ENCODE data around the gene EIF2A. TPM values are rescaled to one million over a fixed set of nuclear protein-coding genes. Genes with fewer than 3 reads are reported as not detected.
"Not testable (repeated sequence)": the region's sequence is repeated elsewhere in the genome, so short reads cannot be mapped to it uniquely, and the experiment has no call there.

The EIF2A gene
- total RNA-seq, 1 donor from 2014 or later, result 65.4 TPM

- intact Hi-C loops (cut with DNase I); DNase-seq (ENCODE audit: low spot score): not testable (repeated sequence)
Measured at GRCh38 chr3:150622955-150623354, 76.4 kb downstream of the EIF2A start.

DNA sequence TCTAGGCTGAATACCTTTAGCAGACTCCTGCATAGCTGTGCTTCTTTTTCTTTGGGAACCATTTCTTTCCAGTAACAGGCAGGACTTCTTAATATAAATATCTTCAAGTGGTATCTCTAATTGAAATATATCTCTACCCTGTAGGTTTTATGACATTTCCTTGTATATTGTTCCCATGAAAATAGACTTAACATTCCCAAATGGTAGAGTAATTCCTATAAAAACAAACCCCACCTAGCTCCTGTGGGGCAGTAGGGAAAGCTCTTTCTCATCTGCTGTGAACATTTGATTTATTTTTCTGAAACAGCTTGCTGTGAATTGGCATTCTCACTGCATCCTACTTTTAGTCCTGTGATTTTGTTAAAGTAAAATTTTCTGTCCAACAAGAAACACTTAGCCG is 77.4 kb downstream of the EIF2A start:
- DNase-seq (ENCODE audit: low spot score), result no peak
- intact Hi-C loops (cut with DNase I), result no loop called here

DNA sequence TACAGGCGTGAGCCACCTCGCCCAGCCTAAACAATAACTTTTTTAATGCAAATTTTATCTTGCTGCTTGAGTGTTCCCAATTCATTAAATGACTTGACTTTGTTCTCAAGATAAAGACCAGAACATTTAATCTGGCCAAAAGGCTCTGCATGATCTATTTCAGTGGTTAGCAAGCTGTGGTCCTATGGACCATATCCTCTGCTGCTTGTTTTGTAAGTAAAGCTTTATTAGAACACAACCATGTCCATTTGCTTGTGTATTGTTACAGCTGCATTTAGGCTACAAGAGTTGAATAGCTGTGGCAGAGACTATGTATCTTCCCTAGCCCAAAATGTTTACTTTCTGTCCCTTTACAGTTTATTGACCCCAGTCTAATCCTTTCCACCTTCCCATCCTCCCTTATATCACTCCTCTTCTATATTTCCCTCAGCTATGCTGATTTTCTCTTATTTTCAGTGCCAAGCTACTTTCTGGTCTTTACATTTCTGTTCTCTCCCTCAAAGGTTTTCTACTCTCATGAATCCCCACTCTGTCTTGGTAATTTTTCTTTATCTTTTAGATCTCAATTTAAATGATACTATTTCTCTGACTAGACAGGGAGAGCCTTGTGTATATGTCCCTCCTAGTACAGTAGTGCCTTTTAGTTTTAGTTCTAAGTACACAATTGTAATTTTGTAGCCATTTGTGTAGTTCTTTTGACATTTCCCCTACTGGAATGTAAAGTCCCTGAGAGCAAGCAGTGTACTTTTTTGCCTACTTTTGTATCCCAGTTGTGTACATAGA is 79.8 kb downstream of the EIF2A start:
- no peak for DNase-seq (ENCODE audit: low spot score)
- intact Hi-C loops (cut with DNase I), result no loop called here

DNA sequence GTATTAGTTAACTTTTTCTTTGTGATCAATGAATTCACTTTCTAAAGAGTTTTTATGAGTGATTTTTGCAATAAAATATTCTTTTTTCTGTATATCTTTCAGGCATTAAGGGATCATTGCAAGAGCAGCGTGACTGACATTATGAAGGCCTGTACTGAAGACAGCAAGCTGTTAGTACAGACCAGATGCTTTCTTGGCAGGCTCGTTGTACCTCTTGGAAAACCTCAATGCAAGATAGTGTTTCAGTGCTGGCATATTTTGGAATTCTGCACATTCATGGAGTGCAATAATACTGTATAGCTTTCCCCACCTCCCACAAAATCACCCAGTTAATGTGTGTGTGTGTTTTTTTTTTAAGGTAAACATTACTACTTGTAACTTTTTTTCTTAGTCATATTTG is 81.0 kb downstream of the EIF2A start:
- DNase-seq (ENCODE audit: low spot score), result no peak
- intact Hi-C loops (cut with DNase I), result no loop called here

GRCh38 chr3:150631515-150632221 is 85.1 kb downstream of the EIF2A start:
- intact Hi-C loops (cut with DNase I), result no loop called here

DNA sequence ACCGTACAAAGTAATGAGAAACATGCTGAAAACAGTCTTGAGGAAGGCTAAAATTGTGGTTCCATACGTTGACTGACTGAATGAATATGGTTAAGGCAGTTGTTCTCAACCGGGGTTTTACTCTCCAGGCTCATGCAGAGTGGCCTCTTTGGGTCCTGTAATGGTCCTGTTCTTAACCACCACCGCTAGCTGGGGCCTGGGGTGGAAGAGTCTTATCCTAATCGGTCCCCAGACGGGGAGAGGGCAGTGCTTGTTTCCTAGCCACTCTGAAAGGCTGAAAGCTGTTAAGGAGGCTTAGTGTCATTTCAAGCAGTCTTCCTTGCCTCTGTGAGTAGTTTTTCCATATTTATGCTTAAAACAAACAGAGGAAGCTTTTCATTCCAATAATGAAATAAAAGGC is 88.5 kb downstream of the EIF2A start:
- intact Hi-C loops (cut with DNase I), result no loop called here
- DNase-seq (ENCODE audit: low spot score), result no peak

More at GRCh38 chr3:150631515-150632221, 85.1 kb downstream of the EIF2A start:
- no peak for DNase-seq (ENCODE audit: low spot score)

GRCh38 chr3:150635526-150635925 is 88.9 kb downstream of the EIF2A start:
- intact Hi-C loops (cut with DNase I), result no loop called here
- no peak for DNase-seq (ENCODE audit: low spot score)

Other genes starting within 250 kb of the EIF2A start
- gene TSC22D2, start 138.5 kb upstream of the EIF2A start, total RNA-seq, result 66.0 TPM
- 24.0 TPM for gene SERP1, start 291 bp upstream of the EIF2A start, total RNA-seq
- 75.8 TPM for gene SELENOT, start 56.5 kb downstream of the EIF2A start, total RNA-seq
- 0.19 TPM for gene ERICH6, start 157.1 kb downstream of the EIF2A start, total RNA-seq
- gene SIAH2, start 216.4 kb downstream of the EIF2A start, total RNA-seq, result 34.4 TPM